Heart left ventricle (tissue), 13 donors: ENCODE results near the gene CXCL12.

Experiments
- POLR2A ChIP-seq, 2 donors: fragments of 450-650 bp; IDR thresholded peaks; one replicate each; pipeline ENCODE4 v1.6.1; 2017; ENCODE audit warnings: antibody characterized with exemption in 2 of 2, mild to moderate bottlenecking in 2 of 2, moderate library complexity in 2 of 2
- TF ChIP-seq, protein P1 (sequence below), 12 donors: fragments of 200-600 bp; sonication (generic) in 4 of 12; IDR thresholded peaks; one replicate each; pipeline versions ENCODE4 v1.5.0 to v1.8.0; 2018 to 2022; ENCODE audit warnings: antibody characterized with exemption in 12 of 12, mild to moderate bottlenecking in 5 of 12
- donor health status: ischemic (EF 13 %, LVEDD 7.1; RV severe dilation, severe dysfunction).
- donor health status: DM: no; HTN: yes; CAD: no.
- donor health status: DM: no; HTN: no; CAD: no.
- donor health status: ischemic (EF 25% LVEDD 6.9; RV normal size, moderate dysfunction).
- donor health status: ischemic (EF 25% LVEDD 5.7; RV mildly dilated, moderate dysfunction).
- donor health status: ischemic (EF 35%, LVEDD 5.7; RV mildly dilated, moderate dysfunction).
- donor health status: nonischemic (EF 11% LVEDD 7.7; RV severe dilation, severe dysfunction).
- donor health status: DM: yes; HTN: yes; CAD: no.
- donor health status: PGD.
- donor health status: ischemic (EF 29% LVEDD 5.4; RV normal size, mild dysfunction).
- donor health status: nonischemic (EF 23%, LVEDD 6.1; RV moderate dilation, normal function).

DNA sequence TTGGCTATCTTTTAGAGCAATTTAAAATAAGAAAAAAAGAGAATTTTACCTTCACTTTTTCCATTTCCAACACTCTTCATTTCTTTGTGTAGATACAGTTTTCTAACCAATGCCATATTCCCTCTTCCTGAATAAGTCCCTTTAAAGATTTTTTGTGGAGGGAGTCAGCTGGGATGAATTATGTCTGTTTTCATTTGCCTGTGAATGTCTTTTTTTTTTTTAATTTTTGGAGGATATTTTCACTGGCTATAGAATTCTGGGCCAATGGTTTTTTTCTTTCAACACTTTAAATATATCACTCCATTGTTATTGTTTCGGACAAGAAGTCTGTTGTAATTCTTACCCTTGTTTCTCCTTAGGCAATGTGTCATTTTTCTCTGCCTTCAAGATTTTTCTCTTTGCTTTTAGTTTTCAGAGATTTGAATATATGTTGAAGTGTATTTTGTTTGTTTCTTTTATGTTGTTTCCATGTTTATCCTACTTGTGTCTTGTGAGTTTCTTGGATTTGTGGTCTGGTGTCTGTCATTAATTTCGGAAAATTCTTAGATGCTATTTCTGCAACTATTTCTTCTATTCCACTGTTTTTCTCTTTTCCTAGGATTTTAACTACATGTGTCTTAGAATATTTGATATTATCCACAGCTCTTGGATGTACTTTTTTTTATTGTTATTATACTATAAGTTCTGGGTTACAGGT, 20.0 kb upstream of the CXCL12 start:
- TF ChIP-seq, protein P1, sequence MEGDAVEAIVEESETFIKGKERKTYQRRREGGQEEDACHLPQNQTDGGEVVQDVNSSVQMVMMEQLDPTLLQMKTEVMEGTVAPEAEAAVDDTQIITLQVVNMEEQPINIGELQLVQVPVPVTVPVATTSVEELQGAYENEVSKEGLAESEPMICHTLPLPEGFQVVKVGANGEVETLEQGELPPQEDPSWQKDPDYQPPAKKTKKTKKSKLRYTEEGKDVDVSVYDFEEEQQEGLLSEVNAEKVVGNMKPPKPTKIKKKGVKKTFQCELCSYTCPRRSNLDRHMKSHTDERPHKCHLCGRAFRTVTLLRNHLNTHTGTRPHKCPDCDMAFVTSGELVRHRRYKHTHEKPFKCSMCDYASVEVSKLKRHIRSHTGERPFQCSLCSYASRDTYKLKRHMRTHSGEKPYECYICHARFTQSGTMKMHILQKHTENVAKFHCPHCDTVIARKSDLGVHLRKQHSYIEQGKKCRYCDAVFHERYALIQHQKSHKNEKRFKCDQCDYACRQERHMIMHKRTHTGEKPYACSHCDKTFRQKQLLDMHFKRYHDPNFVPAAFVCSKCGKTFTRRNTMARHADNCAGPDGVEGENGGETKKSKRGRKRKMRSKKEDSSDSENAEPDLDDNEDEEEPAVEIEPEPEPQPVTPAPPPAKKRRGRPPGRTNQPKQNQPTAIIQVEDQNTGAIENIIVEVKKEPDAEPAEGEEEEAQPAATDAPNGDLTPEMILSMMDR (IDR thresholded peaks at IDR 0.05): no peak
- TF ChIP-seq POLR2A (IDR thresholded peaks at IDR 0.05): no peak
